Heart right ventricle (tissue), 16 donors: ENCODE data around the gene TRIP6. TPM values are rescaled to one million over a fixed set of nuclear protein-coding genes. Genes with fewer than 3 reads are reported as not detected.

Experiments used
- ATAC-seq, 8 donors: fragments of 200-7000 bp; cut with Tn5 transposase; one replicate each; pipeline ENCODE4 v1.9.1; 2020; ENCODE audit warnings: mild to moderate bottlenecking in 8 of 8, moderate library complexity in 8 of 8, moderate number of reproducible peaks in 1 of 8
- DNase-seq, 2 donors: peaks; one replicate each; pipeline ENCODE4 v3.0.0-alpha.2; 2020
- H3K27ac ChIP-seq, 10 donors: fragments of 200-600 bp; sonication (generic) in 2 of 10; one replicate each; pipeline versions ENCODE4 v1.5.0 to v1.8.0; 2020 to 2022; ENCODE audit warnings: mild to moderate bottlenecking in 3 of 10
- H3K27me3 ChIP-seq, 7 donors: fragments of 200-600 bp; one replicate each; pipeline ENCODE4 v1.8.0; 2021 to 2022; ENCODE audit warnings: mild to moderate bottlenecking in 2 of 7
- H3K36me3 ChIP-seq, 9 donors: fragments of 200-600 bp; sonication (generic) in 1 of 9; one replicate each; pipeline versions ENCODE4 v1.5.0 to v1.8.0; 2020 to 2022; ENCODE audit warnings: mild to moderate bottlenecking in 2 of 9
- H3K4me1 ChIP-seq, 9 donors: fragments of 200-600 bp; sonication (generic) in 1 of 9; one replicate each; pipeline versions ENCODE4 v1.5.0 to v1.8.0; 2020 to 2022; ENCODE audit warnings: mild to moderate bottlenecking in 4 of 9
- H3K4me3 ChIP-seq, 10 donors: fragments of 200-600 bp; sonication (generic) in 2 of 10; one replicate each; pipeline versions ENCODE4 v1.5.0 to v1.8.0; 2020 to 2022; ENCODE audit warnings: mild to moderate bottlenecking in 7 of 10, moderate library complexity in 2 of 10
- H3K9me3 ChIP-seq, 11 donors: fragments of 200-600 bp in 10 of 11; sonication (generic) in 2 of 11; one replicate each; pipeline versions ENCODE4 v1.5.0 to v1.8.0; 2013 to 2022; ENCODE audit warnings: mild to moderate bottlenecking in 2 of 11, control low read depth in 1 of 11, moderate library complexity in 1 of 11
- WGBS, 2 donors: extraction: QIAGEN DNeasy Blood & Tissue Kit; methylation state at CpG; one replicate each; pipeline ENCODE4 v1.1.7; 2013; ENCODE audit warnings: inconsistent platforms in 1 of 2; 5-methylcytosine and 5-hydroxymethylcytosine counted together
- intact Hi-C, 10 donors: fragments of 100-400 bp; cut with DNase I; formaldehyde crosslinking; loops; one replicate each; pipeline versions ENCODE4 v1.11.1 to v1.14.2; 2022
- polyA plus RNA-seq, 2 donors: library from polyadenylated mRNA; stranded (reverse); fragments of 200-250 nt; gene quantifications; one replicate each; pipeline ENCODE4 v1.2.3, GENCODE V29; 2013
- total RNA-seq, 10 donors: library from RNA; stranded (reverse); fragmentation: NEBNext Ultra II Directional in 3 of 10; extraction: Animal tissue kit (Norgen Biotek cat#: 25700) in 3 of 10; gene quantifications; one replicate each; pipeline versions ENCODE4 v1.2.1 to v1.2.4, GENCODE V29; 2021 to 2023
- TF ChIP-seq, protein P1 (sequence below), 9 donors: fragments of 200-600 bp; sonication (generic) in 2 of 9; IDR thresholded peaks; one replicate each; pipeline versions ENCODE4 v1.5.0 to v1.8.0; 2021 to 2022; ENCODE audit warnings: antibody characterized with exemption in 9 of 9, mild to moderate bottlenecking in 5 of 9, moderate library complexity in 1 of 9
- donor health status: Arrhythmogenic right ventricular cardiomyopathy.
- donor health status: ischemic (EF 13 %, LVEDD 7.1; RV severe dilation, severe dysfunction).
- donor health status: healthy with polysubstance abuse.
- donor health status: DM: no; HTN: yes; CAD: no.
- donor health status: DM: no; HTN: no; CAD: no.
- donor health status: ischemic (EF 25% LVEDD 6.9; RV normal size, moderate dysfunction).
- donor health status: ischemic (EF 25% LVEDD 5.7; RV mildly dilated, moderate dysfunction).
- donor health status: healthy.
- donor health status: DM: yes; HTN: yes; CAD: no.
- donor health status: Ischemic cardiomyopathy.
- donor health status: ischemic (EF 35%, LVEDD 5.7; RV mildly dilated, moderate dysfunction).
- donor health status: nonischemic (EF 11% LVEDD 7.7; RV severe dilation, severe dysfunction).
- donor health status: DM: yes; HTN: yes; CAD: no.
- donor health status: PGD.
- donor health status: ischemic (EF 29% LVEDD 5.4; RV normal size, mild dysfunction).
- donor health status: nonischemic (EF 23%, LVEDD 6.1; RV moderate dilation, normal function).

The TRIP6 gene
- total and polyA plus RNA-seq, 12 donors, result 13.0 to 26.3 (median 17.7) TPM

DNA sequence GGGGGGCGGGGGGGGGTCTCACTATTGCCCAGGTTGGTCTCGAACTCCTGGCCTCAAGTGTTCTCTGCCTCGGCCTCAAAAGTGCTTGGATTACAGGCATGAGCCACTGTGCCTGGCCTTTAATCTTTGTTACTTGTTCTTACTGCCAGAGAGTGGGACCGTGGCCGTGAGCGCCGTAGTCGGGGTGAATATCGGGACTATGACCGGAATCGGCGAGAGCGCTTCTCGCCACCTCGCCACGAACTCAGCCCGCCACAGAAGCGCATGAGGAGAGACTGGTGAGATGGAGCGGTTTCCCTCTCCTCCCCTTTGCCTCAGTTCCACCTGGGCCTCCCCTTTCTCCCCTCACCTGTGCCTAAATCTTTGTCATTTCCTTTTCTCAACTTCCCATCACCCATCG is 13.9 kb downstream of the TRIP6 start:
- Histone ChIP-seq H3K4me1 (peaks cover 2 to 44% (median 30%) of the 10 kb centered on the region in 9 donors), H3K27ac (no peak overlapping the region), H3K27me3 (no peaks in the 10 kb centered on the region), H3K4me3 (no peak overlapping the region), H3K9me3 (no peaks in the 10 kb centered on the region), H3K36me3 (peaks cover 6 to 95% (median 51%) of the 10 kb centered on the region in 9 donors)
- no peak for ATAC-seq
- 95 to 98% methylated on average over 17 to 20 of the region's 20 CpGs for WGBS, 2 donors
- intact Hi-C loops, result no loop called here
- no peak for DNase-seq
- TF ChIP-seq, protein P1, sequence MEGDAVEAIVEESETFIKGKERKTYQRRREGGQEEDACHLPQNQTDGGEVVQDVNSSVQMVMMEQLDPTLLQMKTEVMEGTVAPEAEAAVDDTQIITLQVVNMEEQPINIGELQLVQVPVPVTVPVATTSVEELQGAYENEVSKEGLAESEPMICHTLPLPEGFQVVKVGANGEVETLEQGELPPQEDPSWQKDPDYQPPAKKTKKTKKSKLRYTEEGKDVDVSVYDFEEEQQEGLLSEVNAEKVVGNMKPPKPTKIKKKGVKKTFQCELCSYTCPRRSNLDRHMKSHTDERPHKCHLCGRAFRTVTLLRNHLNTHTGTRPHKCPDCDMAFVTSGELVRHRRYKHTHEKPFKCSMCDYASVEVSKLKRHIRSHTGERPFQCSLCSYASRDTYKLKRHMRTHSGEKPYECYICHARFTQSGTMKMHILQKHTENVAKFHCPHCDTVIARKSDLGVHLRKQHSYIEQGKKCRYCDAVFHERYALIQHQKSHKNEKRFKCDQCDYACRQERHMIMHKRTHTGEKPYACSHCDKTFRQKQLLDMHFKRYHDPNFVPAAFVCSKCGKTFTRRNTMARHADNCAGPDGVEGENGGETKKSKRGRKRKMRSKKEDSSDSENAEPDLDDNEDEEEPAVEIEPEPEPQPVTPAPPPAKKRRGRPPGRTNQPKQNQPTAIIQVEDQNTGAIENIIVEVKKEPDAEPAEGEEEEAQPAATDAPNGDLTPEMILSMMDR (IDR thresholded peaks at IDR 0.05), result no peak

DNA sequence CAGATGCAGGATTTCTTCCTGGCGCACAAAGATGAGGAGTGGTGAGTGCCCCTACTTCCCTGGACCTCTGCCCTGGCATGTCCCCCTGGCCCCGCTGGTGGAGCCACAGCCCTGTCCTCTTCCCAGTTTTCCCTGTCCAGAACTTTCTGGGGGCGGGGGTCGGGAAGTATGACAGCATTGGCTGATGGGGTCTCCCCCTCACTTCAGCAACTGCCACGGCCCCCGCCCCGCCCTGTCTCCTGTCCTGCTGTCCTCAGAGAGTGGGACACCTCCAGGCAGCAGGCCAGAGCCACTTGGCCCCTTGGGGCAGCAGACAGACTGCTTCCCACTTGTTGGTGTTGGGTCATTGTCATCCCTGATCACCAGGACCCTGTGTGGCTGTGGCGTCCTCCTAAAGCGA is 15.0 kb downstream of the TRIP6 start:
- Histone ChIP-seq H3K27ac (no peak overlapping the region), H3K4me3 (no peak overlapping the region), H3K9me3 (no peaks in the 10 kb centered on the region), H3K36me3 (peaks cover 6 to 99% (median 60%) of the 10 kb centered on the region in 9 donors), H3K4me1 (peaks cover 0 to 37% (median 26%) of the 10 kb centered on the region in 9 donors), H3K27me3 (no peaks in the 10 kb centered on the region)
- WGBS, 2 donors, result 88 to 92% methylated on average over 9 of the region's 9 CpGs
- DNase-seq (no peak), ATAC-seq (no peak)
- intact Hi-C loops, result no loop called here
- TF ChIP-seq, protein P1 (IDR thresholded peaks at IDR 0.05), result no peak

DNA sequence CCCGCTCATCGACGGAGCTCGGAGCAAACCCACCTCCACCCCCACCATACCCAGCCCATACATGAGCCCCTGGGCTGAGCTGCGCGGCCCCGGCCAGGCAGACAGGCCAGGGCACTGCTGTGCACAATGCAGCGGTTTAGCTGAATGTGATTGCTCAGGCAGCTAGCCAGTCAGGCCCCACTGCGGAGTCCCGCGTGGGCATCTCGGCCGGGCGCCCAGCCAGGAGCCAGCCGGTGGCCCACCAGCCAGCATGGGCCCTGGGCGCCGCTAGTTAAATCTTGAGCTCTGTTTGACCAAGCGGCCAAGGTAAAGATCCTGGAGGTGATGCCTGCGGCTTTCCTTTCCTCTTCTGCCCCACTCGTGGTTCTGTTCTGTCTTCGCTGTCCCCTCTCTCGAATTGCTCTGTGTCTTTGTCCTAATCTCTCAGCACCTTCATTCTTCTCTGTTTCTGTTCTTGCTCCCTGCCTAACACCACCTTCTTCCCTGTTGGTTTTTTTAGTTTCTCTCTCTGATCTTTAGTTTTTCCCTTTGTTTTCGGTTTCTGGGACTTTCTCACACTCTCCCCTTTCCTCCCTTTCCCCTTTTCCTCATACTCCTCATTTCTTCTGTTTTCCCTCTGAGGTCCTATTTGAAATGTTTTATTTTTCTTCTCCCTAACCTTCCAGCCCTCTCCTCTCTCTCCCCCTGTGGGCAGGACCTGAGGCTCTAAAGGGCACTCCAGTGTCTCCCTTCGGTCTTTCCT is 15.8 kb downstream of the TRIP6 start:
- Histone ChIP-seq H3K9me3 (no peaks in the 10 kb centered on the region), H3K36me3 (peaks cover 6 to 99% (median 67%) of the 10 kb centered on the region in 9 donors), H3K27ac (no peak overlapping the region), H3K4me3 (no peak overlapping the region), H3K4me1 (peaks cover 0 to 38% (median 26%) of the 10 kb centered on the region in 9 donors), H3K27me3 (no peaks in the 10 kb centered on the region)
- TF ChIP-seq, protein P1 (IDR thresholded peaks at IDR 0.05), result no peak
- ATAC-seq (no peak), DNase-seq (no peak)
- intact Hi-C loops, result no loop called here
- WGBS, 2 donors, result 90 to 92% methylated on average over 24 of the region's 24 CpGs

DNA sequence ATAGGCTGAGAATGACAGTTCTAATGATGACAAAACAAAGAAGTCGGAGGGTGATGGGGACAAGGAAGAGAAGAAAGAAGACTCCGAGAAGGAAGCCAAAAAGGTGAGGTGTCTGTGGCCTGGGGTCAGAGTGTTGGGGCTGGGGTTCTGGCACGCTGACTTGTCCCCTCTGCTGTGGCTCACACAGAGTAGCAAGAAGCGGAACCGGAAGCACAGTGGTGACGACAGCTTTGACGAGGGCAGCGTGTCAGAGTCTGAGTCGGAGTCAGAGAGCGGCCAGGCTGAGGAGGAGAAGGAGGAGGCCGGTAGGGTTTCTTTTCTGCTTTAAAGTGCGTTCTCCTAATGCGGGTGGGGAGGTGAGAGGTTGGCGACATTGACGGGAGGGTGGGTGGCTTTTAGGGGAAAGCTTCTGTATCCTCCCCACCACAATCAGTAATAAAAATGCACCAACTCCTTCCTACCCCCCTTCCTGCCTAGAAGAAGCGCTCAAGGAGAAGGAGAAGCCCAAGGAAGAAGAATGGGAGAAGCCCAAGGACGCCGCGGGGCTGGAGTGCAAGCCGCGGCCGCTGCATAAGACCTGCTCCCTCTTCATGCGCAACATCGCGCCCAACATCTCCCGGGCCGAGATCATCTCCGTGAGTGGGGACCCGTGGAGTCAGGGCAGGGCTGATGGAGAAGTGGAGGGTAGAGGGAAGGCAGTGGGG is 17.7 kb downstream of the TRIP6 start:
- DNase-seq (no peak), ATAC-seq (no peak)
- Histone ChIP-seq H3K36me3 (peaks cover 6 to 89% (median 67%) of the 10 kb centered on the region in 9 donors), H3K27ac (peak overlapping the region in 1 of 10 donors; percentile 40), H3K9me3 (no peaks in the 10 kb centered on the region), H3K27me3 (no peaks in the 10 kb centered on the region), H3K4me3 (no peak overlapping the region), H3K4me1 (peaks cover 10 to 34% (median 22%) of the 10 kb centered on the region in 9 donors)
- intact Hi-C loops, result no loop called here
- TF ChIP-seq, protein P1 (IDR thresholded peaks at IDR 0.05), result no peak
- 82 to 86% methylated on average over 29 of the region's 29 CpGs for WGBS, 2 donors
